ENCODE measurements around the gene ZNF816.

Gene ZNF816

DNA sequence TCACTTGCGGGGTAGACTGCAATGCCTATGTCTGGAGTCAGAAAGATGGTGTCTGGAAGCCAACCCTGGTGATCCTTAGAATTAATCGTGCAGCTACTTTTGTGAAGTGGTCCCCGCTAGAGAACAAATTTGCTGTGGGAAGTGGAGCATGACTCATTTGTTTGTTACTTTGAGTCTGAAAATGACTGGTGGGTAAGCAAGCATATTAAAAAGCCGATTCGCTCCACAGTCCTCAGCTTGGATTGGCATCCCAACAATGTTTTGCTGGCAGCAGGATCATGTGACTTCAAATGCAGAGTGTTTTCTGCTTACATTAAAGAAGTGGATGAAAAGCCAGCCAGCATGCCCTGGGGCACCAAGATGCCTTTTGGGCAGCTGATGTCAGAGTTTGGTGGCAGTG, 41.6 kb upstream of the ZNF816 start:
- Histone ChIP-seq H3K4me3 (ENCODE audit: low read length) (no peak overlapping the region), H4K20me1 (ENCODE audit: insufficient read depth, low read length) (no peaks in the 10 kb centered on the region), H3K4me2 (ENCODE audit: low read depth, low read length) (no peak overlapping the region), H3K27me3 (replicated peaks; ENCODE audit: insufficient read depth, low read length) (no peaks in the 10 kb centered on the region), H3K79me2 (ENCODE audit: low read length) (no peaks in the 10 kb centered on the region), H3K4me1 (ENCODE audit: low read length) (no peaks in the 10 kb centered on the region), H3K9ac (ENCODE audit: low read length) (no peak overlapping the region), H3K9me3 (replicated peaks; ENCODE audit: insufficient read depth, low read length) (no peaks in the 10 kb centered on the region), H3K36me3 (replicated peaks; ENCODE audit: insufficient read depth, low read length) (no peaks in the 10 kb centered on the region), H3K27ac (ENCODE audit: low read length) (no peak overlapping the region), H2AFZ (ENCODE audit: low read length) (no peak overlapping the region), H3F3A (ENCODE audit: insufficient read depth, low read length) (no peaks in the 10 kb centered on the region), H3K9me2 (replicated peaks; ENCODE audit: insufficient read depth, low read length) (no peaks in the 10 kb centered on the region)
- TF ChIP-seq EZH2phosphoT487 (IDR thresholded peaks at IDR 0.05; ENCODE audit: low read length) (no peak), EZH2 (optimal IDR thresholded peaks at IDR 0.05; ENCODE audit: low read depth, low read length) (no peak)
- TF ChIP-seq, protein P1, sequence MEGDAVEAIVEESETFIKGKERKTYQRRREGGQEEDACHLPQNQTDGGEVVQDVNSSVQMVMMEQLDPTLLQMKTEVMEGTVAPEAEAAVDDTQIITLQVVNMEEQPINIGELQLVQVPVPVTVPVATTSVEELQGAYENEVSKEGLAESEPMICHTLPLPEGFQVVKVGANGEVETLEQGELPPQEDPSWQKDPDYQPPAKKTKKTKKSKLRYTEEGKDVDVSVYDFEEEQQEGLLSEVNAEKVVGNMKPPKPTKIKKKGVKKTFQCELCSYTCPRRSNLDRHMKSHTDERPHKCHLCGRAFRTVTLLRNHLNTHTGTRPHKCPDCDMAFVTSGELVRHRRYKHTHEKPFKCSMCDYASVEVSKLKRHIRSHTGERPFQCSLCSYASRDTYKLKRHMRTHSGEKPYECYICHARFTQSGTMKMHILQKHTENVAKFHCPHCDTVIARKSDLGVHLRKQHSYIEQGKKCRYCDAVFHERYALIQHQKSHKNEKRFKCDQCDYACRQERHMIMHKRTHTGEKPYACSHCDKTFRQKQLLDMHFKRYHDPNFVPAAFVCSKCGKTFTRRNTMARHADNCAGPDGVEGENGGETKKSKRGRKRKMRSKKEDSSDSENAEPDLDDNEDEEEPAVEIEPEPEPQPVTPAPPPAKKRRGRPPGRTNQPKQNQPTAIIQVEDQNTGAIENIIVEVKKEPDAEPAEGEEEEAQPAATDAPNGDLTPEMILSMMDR (IDR thresholded peaks at IDR 0.05; ENCODE audit: low read length): no peak
- DNase-seq: no peak

DNA sequence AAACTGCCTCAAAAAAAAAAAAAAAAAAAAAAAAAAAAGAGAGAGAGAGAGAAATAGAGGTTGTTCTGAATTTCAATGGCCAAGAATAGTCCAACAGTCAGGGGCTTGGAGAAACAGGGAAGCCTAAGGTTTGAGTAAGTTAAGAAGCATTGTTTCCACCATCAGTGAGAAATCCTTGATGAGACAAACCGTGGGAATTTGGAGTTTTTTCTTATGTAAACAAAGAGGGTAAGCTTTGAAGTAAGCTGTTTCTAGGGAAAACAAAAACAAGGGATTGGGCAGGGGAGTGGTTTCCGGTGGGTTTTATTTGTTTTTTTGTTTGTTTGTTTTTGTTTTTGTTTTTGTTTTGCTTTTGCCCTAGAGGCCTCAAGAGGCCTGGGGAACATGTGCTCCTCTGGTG, 39.8 kb upstream of the ZNF816 start:
- H3K36me3 ChIP-seq (replicated peaks; ENCODE audit: insufficient read depth, low read length): no peaks in the 10 kb centered on the region
- DNase-seq: no peak
- no peak overlapping the region for H3K4me3 ChIP-seq (ENCODE audit: low read length)
- no peaks in the 10 kb centered on the region for H3K27me3 ChIP-seq (replicated peaks; ENCODE audit: insufficient read depth, low read length)
- H3F3A ChIP-seq (ENCODE audit: insufficient read depth, low read length): no peaks in the 10 kb centered on the region
- no peaks in the 10 kb centered on the region for H3K79me2 ChIP-seq (ENCODE audit: low read length)
- TF ChIP-seq EZH2 (optimal IDR thresholded peaks at IDR 0.05; ENCODE audit: low read depth, low read length) (no peak), EZH2phosphoT487 (IDR thresholded peaks at IDR 0.05; ENCODE audit: low read length) (no peak)
- TF ChIP-seq, protein P1 (IDR thresholded peaks at IDR 0.05; ENCODE audit: low read length): no peak
- H3K27ac ChIP-seq (ENCODE audit: low read length): no peak overlapping the region
- no peak overlapping the region for H2AFZ ChIP-seq (ENCODE audit: low read length)
- H3K4me1 ChIP-seq (ENCODE audit: low read length): no peaks in the 10 kb centered on the region
- no peak overlapping the region for H3K9ac ChIP-seq (ENCODE audit: low read length)
- H3K9me3 ChIP-seq (replicated peaks; ENCODE audit: insufficient read depth, low read length): no peaks in the 10 kb centered on the region
- no peaks in the 10 kb centered on the region for H3K9me2 ChIP-seq (replicated peaks; ENCODE audit: insufficient read depth, low read length)
- H3K4me2 ChIP-seq (ENCODE audit: low read depth, low read length): no peak overlapping the region
- H4K20me1 ChIP-seq (ENCODE audit: insufficient read depth, low read length): no peaks in the 10 kb centered on the region

DNA sequence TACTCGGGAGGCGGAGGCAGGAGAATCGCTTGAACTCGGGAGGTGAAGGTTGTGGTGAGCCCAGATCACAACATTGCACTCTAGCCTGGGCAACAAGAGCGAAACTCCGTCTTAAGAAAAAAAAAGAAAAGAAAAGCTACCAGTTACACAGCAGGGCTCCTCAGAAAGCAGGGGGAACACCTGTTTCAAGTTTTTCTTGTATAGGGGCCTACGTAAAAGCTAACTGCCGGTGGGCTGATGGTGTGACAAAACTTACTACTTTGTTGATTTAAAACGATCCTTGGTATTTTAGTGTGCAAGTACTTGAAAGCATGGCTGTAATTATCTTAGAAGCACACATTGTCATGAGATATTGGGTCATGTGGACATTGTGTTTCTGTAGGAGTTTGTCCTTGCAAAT, 35.3 kb upstream of the ZNF816 start:
- no peak overlapping the region for H2AFZ ChIP-seq (ENCODE audit: low read length)
- no peaks in the 10 kb centered on the region for H4K20me1 ChIP-seq (ENCODE audit: insufficient read depth, low read length)
- H3K27ac ChIP-seq (ENCODE audit: low read length): no peak overlapping the region
- no peak overlapping the region for H3K9ac ChIP-seq (ENCODE audit: low read length)
- TF ChIP-seq, protein P1 (IDR thresholded peaks at IDR 0.05; ENCODE audit: low read length): no peak
- no peak for TF ChIP-seq EZH2 (optimal IDR thresholded peaks at IDR 0.05; ENCODE audit: low read depth, low read length)
- H3K27me3 ChIP-seq (replicated peaks; ENCODE audit: insufficient read depth, low read length): no peaks in the 10 kb centered on the region
- no peaks in the 10 kb centered on the region for H3K9me3 ChIP-seq (replicated peaks; ENCODE audit: insufficient read depth, low read length)
- DNase-seq: no peak
- H3K4me1 ChIP-seq (ENCODE audit: low read length): no peaks in the 10 kb centered on the region
- H3K9me2 ChIP-seq (replicated peaks; ENCODE audit: insufficient read depth, low read length): no peaks in the 10 kb centered on the region
- no peaks in the 10 kb centered on the region for H3F3A ChIP-seq (ENCODE audit: insufficient read depth, low read length)
- no peak overlapping the region for H3K4me3 ChIP-seq (ENCODE audit: low read length)
- H3K36me3 ChIP-seq (replicated peaks; ENCODE audit: insufficient read depth, low read length): no peaks in the 10 kb centered on the region
- no peaks in the 10 kb centered on the region for H3K79me2 ChIP-seq (ENCODE audit: low read length)
- H3K4me2 ChIP-seq (ENCODE audit: low read depth, low read length): no peak overlapping the region
